GM18526 (cell line): ENCODE measurements around the gene COMMD2.

Source experiments
- POLR2A ChIP-seq: IDR thresholded peaks from 3 replicates; pipeline ENCODE4 v1.6.1; 2011; ENCODE audit not compliant: insufficient read length; ENCODE audit errors: extremely low read depth

COMMD2 gene

GRCh38 chr3:149770246-149770645 is 18.0 kb upstream of the COMMD2 start:
- TF ChIP-seq POLR2A, result no peak

GRCh38 chr3:149768704-149769103 is 16.4 kb upstream of the COMMD2 start:
- no peak for TF ChIP-seq POLR2A

DNA sequence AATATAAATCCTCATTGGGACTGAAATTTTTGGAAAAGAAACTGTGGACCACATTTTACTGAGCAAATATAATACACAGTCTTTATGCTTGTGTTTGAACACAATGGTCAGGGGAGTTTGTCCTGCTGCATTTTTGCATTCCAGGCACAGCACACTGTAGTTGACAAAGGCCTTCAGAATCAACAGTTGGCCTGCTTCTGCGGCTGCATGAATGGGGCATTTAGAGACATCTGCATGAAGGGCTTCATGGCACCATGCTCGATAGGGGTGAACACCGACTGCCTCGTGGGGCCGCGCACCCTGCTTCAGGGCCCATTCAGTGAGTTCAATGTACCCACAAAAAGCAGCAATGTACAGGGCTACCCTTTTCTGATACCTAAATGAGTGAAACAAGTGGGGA is 15.4 kb upstream of the COMMD2 start:
- no peak for TF ChIP-seq POLR2A

- no peak for TF ChIP-seq POLR2A
Measured at GRCh38 chr3:149765762-149766334, 13.6 kb upstream of the COMMD2 start.

DNA sequence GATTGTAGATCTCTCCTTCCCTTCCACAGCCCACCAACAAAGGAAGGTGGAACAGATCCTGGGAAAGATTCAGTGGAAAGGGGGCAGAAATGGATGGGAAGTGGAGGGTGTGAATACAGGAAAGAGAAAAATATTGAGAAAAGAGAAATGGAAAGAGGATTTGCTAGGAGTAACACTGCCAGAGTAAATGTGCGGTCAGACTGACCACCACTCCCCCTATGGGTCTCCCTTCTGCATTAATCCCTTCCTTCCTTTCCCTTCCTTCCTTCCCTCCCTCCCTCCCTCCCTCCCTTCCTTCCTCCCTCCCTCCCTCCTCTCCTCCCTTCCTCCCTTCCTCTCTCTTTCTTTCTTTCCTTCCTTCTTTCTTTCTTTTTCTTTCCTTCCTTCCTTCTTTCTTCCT is 12.0 kb upstream of the COMMD2 start:
- no peak for TF ChIP-seq POLR2A

DNA sequence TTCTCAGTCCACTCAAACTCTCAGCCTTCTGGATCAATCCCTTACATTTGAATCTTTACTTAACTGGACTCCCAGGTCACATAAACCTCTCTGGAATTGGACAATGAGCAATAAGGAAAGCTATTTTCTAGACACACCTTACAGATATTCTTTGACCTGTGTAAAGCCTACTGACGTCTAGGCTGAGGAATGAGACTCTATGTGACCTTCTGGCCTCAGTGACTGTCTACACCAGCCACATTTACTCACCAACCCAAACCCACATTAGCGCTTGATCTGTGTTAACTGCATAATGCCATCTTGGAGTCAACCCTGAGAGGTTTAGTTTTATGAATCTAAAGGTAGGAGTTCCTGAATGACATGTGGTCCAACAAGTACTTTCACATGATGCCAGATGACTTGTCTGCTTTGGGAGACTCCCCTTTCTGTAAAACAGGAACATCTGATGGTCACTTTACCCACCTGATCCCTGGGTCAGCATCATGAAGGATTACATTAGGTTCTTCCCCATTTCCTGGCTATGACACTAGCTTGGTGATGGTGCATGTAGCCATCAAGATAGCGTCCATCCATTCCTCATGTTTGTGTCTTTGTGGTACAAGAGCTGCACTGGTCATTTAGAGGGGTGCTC is 11.4 kb upstream of the COMMD2 start:
- no peak for TF ChIP-seq POLR2A

DNA sequence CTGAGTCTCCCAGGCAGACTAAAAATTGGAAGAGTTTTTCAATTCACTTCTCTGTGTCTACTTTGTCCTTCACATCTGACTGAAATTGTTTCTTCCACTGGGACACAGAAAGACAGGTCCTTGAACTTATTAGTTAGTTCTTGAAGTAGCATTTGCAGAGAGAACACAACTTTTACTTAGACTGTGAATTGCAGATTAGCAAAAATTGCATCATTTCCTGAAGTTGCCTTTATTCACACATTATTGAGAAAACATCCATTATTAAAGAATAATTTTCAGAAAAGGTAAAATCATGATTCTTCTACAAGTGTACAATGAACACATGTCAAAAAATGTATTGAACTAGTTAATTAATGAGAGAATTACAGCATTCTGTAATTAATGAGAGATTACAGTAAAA is 1.4 kb upstream of the COMMD2 start:
- no peak for TF ChIP-seq POLR2A

DNA sequence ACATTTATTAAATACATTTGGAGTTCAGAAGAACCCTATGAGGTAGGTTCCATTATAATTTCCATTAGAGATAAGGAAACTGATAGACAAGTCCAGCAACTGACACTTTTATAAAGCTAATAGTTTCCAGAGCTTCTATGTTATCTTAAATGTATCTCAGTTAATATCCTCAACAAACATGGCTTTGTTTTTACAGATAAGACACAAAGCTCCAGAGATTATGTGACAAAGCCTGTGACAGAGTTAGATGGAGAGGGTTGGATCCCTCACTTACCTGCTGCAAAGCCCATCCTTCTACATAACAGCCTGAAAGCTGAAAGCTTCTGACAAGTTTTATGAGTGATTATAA is 473 bp upstream of the COMMD2 start:
- TF ChIP-seq POLR2A, result no peak

- no peak for TF ChIP-seq POLR2A
Measured at GRCh38 chr3:149751551-149751950, 738 bp downstream of the COMMD2 start.

- no peak for TF ChIP-seq POLR2A
Measured at GRCh38 chr3:149744606-149745005, 7.7 kb downstream of the COMMD2 start.

DNA sequence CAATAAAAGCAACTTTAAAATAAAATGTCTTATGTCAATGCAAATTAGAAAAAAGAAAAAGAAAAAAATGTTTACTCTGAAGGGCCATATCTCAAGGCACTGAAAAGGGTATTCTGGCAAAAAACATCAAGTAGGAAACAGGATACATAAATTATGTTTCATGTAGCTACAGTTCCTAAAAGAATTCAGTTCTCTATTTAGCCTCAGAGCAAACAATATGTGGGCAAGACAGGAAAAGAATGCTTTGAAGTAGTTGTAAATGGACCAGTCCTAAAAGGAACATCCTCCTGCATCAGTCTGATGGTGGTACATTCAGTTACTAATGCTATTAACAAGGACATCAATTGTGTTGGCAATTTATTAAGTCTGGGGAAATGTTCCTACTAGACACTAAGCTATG is 8.1 kb downstream of the COMMD2 start:
- TF ChIP-seq POLR2A, result no peak

- TF ChIP-seq POLR2A, result no peak
Measured at GRCh38 chr3:149739396-149739795, 12.9 kb downstream of the COMMD2 start.

- no peak for TF ChIP-seq POLR2A
Measured at GRCh38 chr3:149738876-149739275, 13.4 kb downstream of the COMMD2 start.

DNA sequence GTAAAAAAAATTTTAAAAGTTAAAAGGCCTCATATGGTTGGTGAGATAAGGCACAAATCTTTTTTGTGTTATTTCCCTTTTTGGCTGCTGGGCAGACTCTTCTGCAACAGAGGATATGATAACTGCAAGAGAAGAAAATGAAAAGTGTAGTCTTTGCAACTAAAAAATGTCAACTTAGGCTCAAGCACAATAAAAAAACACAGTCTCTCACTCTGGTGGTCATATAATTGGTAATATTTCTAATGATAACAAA is 15.4 kb downstream of the COMMD2 start:
- TF ChIP-seq POLR2A, result no peak

- TF ChIP-seq POLR2A, result no peak
Measured at GRCh38 chr3:149736175-149736952, 15.9 kb downstream of the COMMD2 start.

DNA sequence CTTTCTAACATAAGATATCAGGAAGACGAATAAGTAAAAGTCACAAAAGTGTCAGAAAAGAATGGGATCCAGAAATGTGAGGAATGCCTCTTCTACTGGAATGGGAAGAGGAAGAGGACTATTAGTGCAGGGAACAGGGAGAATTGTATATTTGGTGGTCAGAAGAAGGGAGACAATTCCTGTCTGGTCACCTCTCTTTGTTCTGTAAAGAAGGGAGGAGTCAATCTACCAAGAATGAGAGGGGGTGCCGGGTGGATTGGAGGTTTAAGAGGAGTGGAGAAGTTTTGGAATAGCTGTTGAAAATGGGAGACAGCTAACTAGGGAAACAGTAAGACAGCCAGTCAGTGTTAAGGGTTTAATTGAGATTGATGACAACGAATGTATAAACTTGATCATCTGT is 20.1 kb downstream of the COMMD2 start:
- no peak for TF ChIP-seq POLR2A

GRCh38 chr3:149727656-149728055 is 24.6 kb downstream of the COMMD2 start:
- no peak for TF ChIP-seq POLR2A

DNA sequence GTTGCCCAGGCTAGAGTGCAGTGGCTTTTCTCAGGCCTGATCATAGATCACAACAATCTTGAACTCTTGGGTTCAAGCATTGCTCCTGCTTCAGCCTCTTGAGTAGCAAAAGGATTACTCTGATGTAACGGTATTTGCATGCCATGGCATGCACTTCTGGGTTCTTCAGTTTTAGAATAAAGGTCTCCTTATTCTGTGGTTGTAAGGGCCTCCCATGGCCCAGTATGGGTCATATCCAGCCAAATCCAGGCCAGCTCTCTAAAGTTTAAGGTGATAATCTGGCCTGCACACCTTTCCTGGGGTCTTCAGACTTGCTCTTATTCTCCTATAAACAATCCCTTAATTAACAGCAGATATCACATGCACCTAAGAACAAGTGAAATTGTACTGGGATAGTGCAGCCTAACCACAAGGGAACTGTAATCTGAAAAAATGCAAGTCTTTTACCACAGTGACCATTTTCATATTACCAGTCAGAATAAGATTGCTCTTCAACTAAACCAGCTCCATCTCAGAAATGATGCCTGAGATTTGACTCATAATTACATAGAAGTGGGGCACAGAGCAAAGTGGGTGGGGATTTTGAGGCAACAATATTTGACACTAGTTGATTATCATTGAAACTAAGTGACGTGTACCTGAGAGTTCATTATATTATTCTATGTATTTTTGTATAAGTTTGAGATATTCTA is 25.4 kb downstream of the COMMD2 start:
- TF ChIP-seq POLR2A, result no peak
